VCaP (cell line): ENCODE results near the gene EFHB.

ENCODE experiments used
- H3K27ac ChIP-seq: fragments of 450-650 bp; 2 replicates; pipeline ENCODE4 v1.5.1; 2017
- CTCF ChIP-seq: fragments of 450-650 bp; conservative IDR thresholded peaks from 2 replicates; pipeline ENCODE4 v1.5.1; 2017; ENCODE audit warnings: mild to moderate bottlenecking, moderate library complexity

The EFHB gene

GRCh38 chr3:19931180-19931692 is 2.8 kb downstream of the EFHB start:
- TF ChIP-seq CTCF, result no peak
- H3K27ac ChIP-seq, result no peak overlapping the region

GRCh38 chr3:19920401-19921080 is 13.5 kb downstream of the EFHB start:
- H3K27ac ChIP-seq, result no peak overlapping the region
- TF ChIP-seq CTCF, result no peak

GRCh38 chr3:19917167-19917566 is 16.9 kb downstream of the EFHB start:
- H3K27ac ChIP-seq, result no peak overlapping the region
- TF ChIP-seq CTCF, result no peak

- no peak for TF ChIP-seq CTCF
Measured at GRCh38 chr3:19911452-19911851, 22.6 kb downstream of the EFHB start.

GRCh38 chr3:19907523-19907922 is 26.5 kb downstream of the EFHB start:
- TF ChIP-seq CTCF, result no peak
- H3K27ac ChIP-seq, result no peak overlapping the region

More at GRCh38 chr3:19911452-19911851, 22.6 kb downstream of the EFHB start:
- no peak overlapping the region for H3K27ac ChIP-seq

- H3K27ac ChIP-seq, result no peak overlapping the region
Measured at GRCh38 chr3:19903649-19904048, 30.4 kb downstream of the EFHB start.

GRCh38 chr3:19901918-19902317 is 32.1 kb downstream of the EFHB start:
- TF ChIP-seq CTCF, result no peak
- peak overlapping the region; percentile 36; the same call in 1 of the 2 replicates for H3K27ac ChIP-seq

More at GRCh38 chr3:19903649-19904048, 30.4 kb downstream of the EFHB start:
- no peak for TF ChIP-seq CTCF
